Measurements from ENCODE around the gene COL18A1. TPM values are rescaled to one million over a fixed set of nuclear protein-coding genes. Genes with fewer than 3 reads are reported as not detected.

COL18A1 gene
- total and polyA plus RNA-seq, 9 of the 15 experiments (the other 6 are each of a cell fraction or from before 2014, with no cell fraction given), result 0.14 to 16.4 (median 2.0) TPM

DNA sequence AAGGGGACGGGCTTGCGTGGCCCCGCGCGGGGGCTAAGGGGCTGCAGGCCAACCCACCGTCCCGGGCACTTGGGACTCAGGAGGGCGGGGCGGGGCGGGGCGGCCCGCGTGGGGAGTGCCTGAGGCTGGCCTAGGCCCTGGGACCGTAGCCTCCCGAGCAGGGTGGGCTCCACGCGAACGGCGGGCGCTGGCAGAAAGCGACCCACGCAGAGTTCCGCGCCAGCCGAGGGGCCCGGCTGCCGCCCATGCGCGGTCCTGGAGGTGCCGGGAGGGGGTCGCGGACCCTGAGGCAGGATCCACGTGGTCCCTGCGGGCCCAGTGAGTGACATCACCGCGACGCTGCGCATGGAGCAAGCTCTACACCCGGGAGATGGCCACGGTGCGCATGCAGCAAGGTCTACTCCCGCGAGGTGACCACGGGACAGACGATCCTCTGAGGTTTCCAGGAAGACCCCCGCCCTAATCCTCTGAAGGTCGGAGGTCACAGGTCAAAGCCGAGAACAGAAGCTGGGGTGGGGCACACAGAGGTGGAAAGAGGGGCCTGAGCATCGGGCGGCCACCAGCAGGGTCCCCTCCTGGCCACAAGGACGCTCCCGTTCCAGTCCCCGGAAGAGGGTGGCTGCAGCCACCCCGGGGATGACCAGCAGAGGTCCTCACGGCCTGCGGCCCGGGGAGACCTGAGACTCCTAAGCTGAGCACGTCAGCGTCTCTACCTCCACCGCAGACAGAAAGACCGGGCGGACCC lies 150.8 kb downstream of the COL18A1 start (continued):
- TF ChIP-seq CBX5 (IDR thresholded peaks at IDR 0.05; ENCODE audit: borderline replicate concordance, low read depth) (no peak), JUNB (CRISPR knock-in tag; conservative IDR thresholded peaks at IDR 0.05) (no peak), KAT2B (IDR thresholded peaks at IDR 0.05; ENCODE audit: low read depth, low read length) (no peak), ZFP36 (IDR thresholded peaks at IDR 0.05; ENCODE audit: low read depth, low read length, partially characterized antibody) (peak; percentile 16), IRF2 (CRISPR knock-in tag; IDR thresholded peaks at IDR 0.05) (no peak), TBP (optimal IDR thresholded peaks at IDR 0.05; ENCODE audit: low read depth, low read length) (no peak), ZNF217 (CRISPR knock-in tag; IDR thresholded peaks at IDR 0.05) (no peak), SREBF2 (CRISPR knock-in tag; IDR thresholded peaks at IDR 0.05) (no peak), TRIM24 (IDR thresholded peaks at IDR 0.05) (no peak), DIDO1 (tag; IDR thresholded peaks at IDR 0.05; ENCODE audit: low read depth) (no peak)

DNA sequence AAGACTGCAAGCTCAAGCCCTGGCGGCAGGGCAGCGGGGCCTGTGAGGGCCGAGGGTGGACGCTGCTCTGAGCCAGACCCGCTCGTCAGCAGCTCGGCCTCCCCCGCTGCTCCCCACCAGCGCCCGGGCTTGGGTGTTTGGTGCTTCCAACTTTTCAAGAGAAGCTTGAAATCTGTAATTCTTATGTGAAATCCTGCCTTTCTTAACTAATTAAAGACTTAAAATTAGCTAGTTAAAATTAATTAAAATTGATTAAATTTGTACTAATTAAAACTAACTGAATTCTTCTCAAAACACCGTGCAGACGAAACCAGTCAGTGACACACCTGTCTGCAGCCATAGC lies 151.3 kb downstream of the COL18A1 start:
- ChIA-PET CTCF (ENCODE audit: low intra/inter-chr PET ratio) (interaction anchor here (1.1 to 3.1 kb wide), 4 partner anchors 37 to 264 kb away, joined by 3 to 33 read pairs (median 18); no protein-coding TSS in a partner anchor), POLR2A (interaction anchor here (0.6 to 2.6 kb wide), 10 partner anchors 9 to 355 kb away, joined by 3 to 12 read pairs (median 3); no protein-coding TSS in a partner anchor)
- no TSS peak for BruUV-seq (replicated peaks)
- Histone ChIP-seq H3K9me1 (ENCODE audit: control insufficient read depth, insufficient read depth, low read length) (no peaks in the 10 kb centered on the region), H3K4me3 (no peak overlapping the region), H3K4me2 (ENCODE audit: insufficient read depth, low read length) (peak overlapping the region; percentile 74; the same call in 1 of the 2 replicates), H3K27ac (ENCODE audit: extremely low read depth, low read depth, low read length) (no peak overlapping the region), H3K79me2 (ENCODE audit: control insufficient read depth, insufficient read depth, low read length) (no peaks in the 10 kb centered on the region), H3K27me3 (ENCODE audit: control insufficient read depth in 2 of 2, insufficient read depth in 2 of 2, low read length in 2 of 2) (peaks cover 32 to 53% of the 10 kb centered on the region in 2 experiments), H3K4me1 (replicated peaks in 1 of 2; ENCODE audit: control insufficient read depth in 2 of 2, insufficient read depth in 2 of 2, low read length in 2 of 2) (peaks cover 6 to 55% of the 10 kb centered on the region in 2 experiments; a peak in 3 of 5 replicates), H3K9ac (ENCODE audit: insufficient read depth in 1 of 2, low read depth in 2 of 2, low read length in 2 of 2) (peak overlapping the region in 1 of 2 experiments; percentile 89; a peak in 2 of 4 replicates), H3K9me3 (replicated peaks; ENCODE audit: control insufficient read depth, insufficient read depth, low read depth, low read length) (no peaks in the 10 kb centered on the region), H3K36me3 (ENCODE audit: control insufficient read depth, insufficient read depth, low read length) (no peaks in the 10 kb centered on the region), H2AFZ (ENCODE audit: low read depth, low read length) (peak overlapping the region; percentile 90), H4K20me1 (replicated peaks; ENCODE audit: control insufficient read depth, insufficient read depth, low read length) (no peaks in the 10 kb centered on the region)
- 35% methylated on average over 12 of the region's 12 CpGs for WGBS (ENCODE audit: insufficient coverage, low coverage, missing lambda C conversion rate)
- TF ChIP-seq, protein P1, sequence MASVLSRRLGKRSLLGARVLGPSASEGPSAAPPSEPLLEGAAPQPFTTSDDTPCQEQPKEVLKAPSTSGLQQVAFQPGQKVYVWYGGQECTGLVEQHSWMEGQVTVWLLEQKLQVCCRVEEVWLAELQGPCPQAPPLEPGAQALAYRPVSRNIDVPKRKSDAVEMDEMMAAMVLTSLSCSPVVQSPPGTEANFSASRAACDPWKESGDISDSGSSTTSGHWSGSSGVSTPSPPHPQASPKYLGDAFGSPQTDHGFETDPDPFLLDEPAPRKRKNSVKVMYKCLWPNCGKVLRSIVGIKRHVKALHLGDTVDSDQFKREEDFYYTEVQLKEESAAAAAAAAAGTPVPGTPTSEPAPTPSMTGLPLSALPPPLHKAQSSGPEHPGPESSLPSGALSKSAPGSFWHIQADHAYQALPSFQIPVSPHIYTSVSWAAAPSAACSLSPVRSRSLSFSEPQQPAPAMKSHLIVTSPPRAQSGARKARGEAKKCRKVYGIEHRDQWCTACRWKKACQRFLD (CRISPR knock-in tag; IDR thresholded peaks at IDR 0.05), result no peak
- TF ChIP-seq HMGN3 (IDR thresholded peaks at IDR 0.05; ENCODE audit: borderline replicate concordance, extremely low read depth, insufficient read length, low read depth, low read length), result peak; percentile 70
- DNase-seq (ENCODE audit: extremely low read depth in 1 of 4, low spot score in 3 of 4), result no peak
- no peak for ATAC-seq
- no peak for FAIRE-seq
- intact Hi-C loops (cut with micrococcal nuclease), result loop anchor here (1.0 kb wide), 2 partner anchors 40 to 264 kb away; no protein-coding TSS in a partner anchor
- in situ Hi-C loops (cut with MboI), result loop anchor here (5.0 kb wide), 2 partner anchors 41 to 261 kb away; no protein-coding TSS in a partner anchor
